Endothelial cell (in vitro differentiated cells): ENCODE data around the gene AK8. TPM values are rescaled to one million over a fixed set of nuclear protein-coding genes. Genes with fewer than 3 reads are reported as not detected.

Experiments used
- DNase-seq: peaks from one replicate; pipeline ENCODE4 v3.0.0; 2021; ENCODE audit warnings: low spot score
- H3K27ac Mint-ChIP-seq: one replicate; pipeline ENCODE4 v1.8.0; 2021; ENCODE audit warnings: mixed read lengths, inconsistent platforms; ENCODE audit not compliant: unreplicated experiment
- H3K27me3 Mint-ChIP-seq: one replicate; pipeline ENCODE4 v1.8.0; 2021; ENCODE audit warnings: mild to moderate bottlenecking, moderate library complexity, mixed read lengths, inconsistent platforms; ENCODE audit not compliant: unreplicated experiment
- H3K36me3 Mint-ChIP-seq: one replicate; pipeline ENCODE4 v1.8.0; 2021; ENCODE audit warnings: mild to moderate bottlenecking, low read depth, mixed read lengths, inconsistent platforms; ENCODE audit not compliant: unreplicated experiment
- H3K4me1 Mint-ChIP-seq: one replicate; pipeline ENCODE4 v1.8.0; 2021; ENCODE audit warnings: mild to moderate bottlenecking, mixed read lengths, inconsistent platforms; ENCODE audit not compliant: unreplicated experiment
- H3K4me3 Mint-ChIP-seq: one replicate; pipeline ENCODE4 v1.8.0; 2021; ENCODE audit warnings: mild to moderate bottlenecking, mixed read lengths, inconsistent platforms; ENCODE audit not compliant: unreplicated experiment
- H3K9me3 Mint-ChIP-seq: one replicate; pipeline ENCODE4 v1.8.0; 2021; ENCODE audit warnings: mixed read lengths, inconsistent platforms; ENCODE audit not compliant: unreplicated experiment
- total RNA-seq: library from RNA; stranded (reverse); fragmentation: NEBNext Ultra II Directional; extraction: Animal tissue kit (Norgen Biotek cat#: 25700); gene quantifications from one replicate; pipeline ENCODE4 v1.2.1, GENCODE V29; 2021; ENCODE audit not compliant: unreplicated experiment
- TF ChIP-seq, protein P1 (sequence below): fragments of 200-600 bp; sonication (generic); IDR thresholded peaks from one replicate; pipeline ENCODE4 v1.5.0; 2021; ENCODE audit warnings: antibody characterized with exemption; ENCODE audit not compliant: unreplicated experiment

Gene AK8
- total RNA-seq, 1 donor from 2014 or later: 2.0 TPM

DNA sequence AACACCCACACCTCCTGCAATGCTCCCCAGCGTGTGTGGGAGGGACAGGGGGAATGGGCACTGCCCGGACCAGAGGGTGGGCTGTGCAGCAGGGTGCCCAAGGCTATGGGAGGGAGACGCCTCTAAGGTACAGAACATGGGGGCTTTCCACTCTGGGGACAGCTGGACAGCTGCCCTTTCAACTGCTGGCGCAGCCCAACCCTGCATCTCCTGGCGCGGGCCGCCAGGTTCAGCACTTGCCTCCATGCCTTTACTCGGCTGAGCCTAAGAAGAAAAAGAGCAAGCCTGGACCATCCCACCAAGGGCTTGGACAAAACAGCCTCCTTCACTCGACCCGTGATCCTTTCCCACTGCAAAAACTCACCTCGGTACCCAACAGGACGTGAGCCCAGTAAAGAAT is 15.0 kb downstream of the AK8 start:
- H3K4me3 Mint-ChIP-seq: no peak overlapping the region
- H3K9me3 Mint-ChIP-seq: no peaks in the 10 kb centered on the region
- no peaks in the 10 kb centered on the region for H3K4me1 Mint-ChIP-seq
- H3K36me3 Mint-ChIP-seq: no peaks in the 10 kb centered on the region
- no peak for DNase-seq
- TF ChIP-seq, protein P1, sequence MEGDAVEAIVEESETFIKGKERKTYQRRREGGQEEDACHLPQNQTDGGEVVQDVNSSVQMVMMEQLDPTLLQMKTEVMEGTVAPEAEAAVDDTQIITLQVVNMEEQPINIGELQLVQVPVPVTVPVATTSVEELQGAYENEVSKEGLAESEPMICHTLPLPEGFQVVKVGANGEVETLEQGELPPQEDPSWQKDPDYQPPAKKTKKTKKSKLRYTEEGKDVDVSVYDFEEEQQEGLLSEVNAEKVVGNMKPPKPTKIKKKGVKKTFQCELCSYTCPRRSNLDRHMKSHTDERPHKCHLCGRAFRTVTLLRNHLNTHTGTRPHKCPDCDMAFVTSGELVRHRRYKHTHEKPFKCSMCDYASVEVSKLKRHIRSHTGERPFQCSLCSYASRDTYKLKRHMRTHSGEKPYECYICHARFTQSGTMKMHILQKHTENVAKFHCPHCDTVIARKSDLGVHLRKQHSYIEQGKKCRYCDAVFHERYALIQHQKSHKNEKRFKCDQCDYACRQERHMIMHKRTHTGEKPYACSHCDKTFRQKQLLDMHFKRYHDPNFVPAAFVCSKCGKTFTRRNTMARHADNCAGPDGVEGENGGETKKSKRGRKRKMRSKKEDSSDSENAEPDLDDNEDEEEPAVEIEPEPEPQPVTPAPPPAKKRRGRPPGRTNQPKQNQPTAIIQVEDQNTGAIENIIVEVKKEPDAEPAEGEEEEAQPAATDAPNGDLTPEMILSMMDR: no peak
- H3K27ac Mint-ChIP-seq: no peak overlapping the region
- peaks cover 6% of the 10 kb centered on the region for H3K27me3 Mint-ChIP-seq

DNA sequence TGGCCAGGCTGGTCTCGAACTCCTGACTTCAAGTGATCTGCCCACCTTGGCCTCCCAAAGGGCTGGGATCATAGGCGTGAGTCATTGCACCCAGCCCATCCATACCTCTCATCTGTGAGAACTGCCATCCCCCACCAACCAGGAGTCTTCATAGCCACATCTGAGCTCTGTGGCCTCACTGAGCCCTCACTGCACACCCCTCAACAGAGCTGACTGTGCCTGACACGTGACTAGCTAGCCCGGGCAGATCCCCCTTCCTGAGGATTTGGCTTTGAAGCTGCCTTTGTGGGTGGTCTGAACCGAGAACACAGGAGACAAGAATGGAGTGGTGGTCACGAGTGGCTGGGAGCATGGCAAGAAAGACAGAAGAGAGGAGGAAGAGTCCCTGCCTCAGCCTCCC is 15.6 kb downstream of the AK8 start:
- Mint-ChIP-seq H3K27ac (no peak overlapping the region), H3K9me3 (no peaks in the 10 kb centered on the region), H3K27me3 (peaks cover 6% of the 10 kb centered on the region), H3K4me3 (no peak overlapping the region), H3K4me1 (no peaks in the 10 kb centered on the region), H3K36me3 (no peaks in the 10 kb centered on the region)
- TF ChIP-seq, protein P1: no peak
- DNase-seq: no peak

DNA sequence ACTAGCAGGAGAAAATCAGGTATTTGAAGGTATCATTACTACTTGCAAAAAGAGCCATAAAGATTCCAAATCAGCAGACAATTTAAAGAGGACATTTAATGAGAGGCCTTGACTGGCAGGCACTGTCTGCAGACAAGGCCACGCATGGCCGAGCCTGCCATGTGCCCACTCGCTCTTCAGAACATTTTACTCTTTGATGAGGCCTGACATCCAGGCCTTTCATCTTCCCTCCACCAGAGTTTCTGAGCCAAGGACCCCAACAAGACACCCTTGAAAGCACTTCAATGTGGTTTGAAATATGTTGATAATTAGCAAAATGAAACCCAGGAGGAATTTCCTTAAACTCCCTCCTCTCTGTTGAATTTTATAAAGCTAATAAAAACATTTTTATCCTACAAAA is 16.4 kb downstream of the AK8 start:
- Mint-ChIP-seq H3K36me3 (no peaks in the 10 kb centered on the region), H3K9me3 (no peaks in the 10 kb centered on the region), H3K27ac (no peak overlapping the region), H3K27me3 (peaks cover 8% of the 10 kb centered on the region), H3K4me1 (peaks cover 3% of the 10 kb centered on the region), H3K4me3 (no peak overlapping the region)
- DNase-seq: no peak
- TF ChIP-seq, protein P1: no peak

DNA sequence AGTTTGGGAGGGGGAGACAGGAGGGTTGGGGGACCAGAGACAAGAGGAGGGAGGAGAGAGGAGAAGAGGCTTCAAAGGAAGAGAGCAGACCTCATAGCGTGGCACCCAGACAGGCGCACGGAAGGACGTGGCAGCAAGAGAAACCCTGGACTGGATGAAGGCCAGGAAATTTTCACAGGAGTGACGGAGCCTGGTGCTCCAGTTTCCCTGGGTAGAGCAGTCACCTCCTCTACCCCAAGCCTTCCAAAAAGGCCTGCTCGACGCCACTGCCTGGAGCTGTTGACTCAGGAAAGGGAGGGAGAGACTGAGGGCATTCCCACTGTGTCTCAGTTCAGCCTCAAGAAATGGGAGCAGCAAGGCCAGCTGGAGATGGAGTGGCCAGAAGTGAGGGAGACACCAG is 19.3 kb downstream of the AK8 start:
- TF ChIP-seq, protein P1: no peak
- Mint-ChIP-seq H3K36me3 (no peaks in the 10 kb centered on the region), H3K4me3 (no peak overlapping the region), H3K9me3 (no peaks in the 10 kb centered on the region), H3K27ac (no peak overlapping the region), H3K4me1 (peaks cover 14% of the 10 kb centered on the region), H3K27me3 (peaks cover 9% of the 10 kb centered on the region)
- DNase-seq: no peak

DNA sequence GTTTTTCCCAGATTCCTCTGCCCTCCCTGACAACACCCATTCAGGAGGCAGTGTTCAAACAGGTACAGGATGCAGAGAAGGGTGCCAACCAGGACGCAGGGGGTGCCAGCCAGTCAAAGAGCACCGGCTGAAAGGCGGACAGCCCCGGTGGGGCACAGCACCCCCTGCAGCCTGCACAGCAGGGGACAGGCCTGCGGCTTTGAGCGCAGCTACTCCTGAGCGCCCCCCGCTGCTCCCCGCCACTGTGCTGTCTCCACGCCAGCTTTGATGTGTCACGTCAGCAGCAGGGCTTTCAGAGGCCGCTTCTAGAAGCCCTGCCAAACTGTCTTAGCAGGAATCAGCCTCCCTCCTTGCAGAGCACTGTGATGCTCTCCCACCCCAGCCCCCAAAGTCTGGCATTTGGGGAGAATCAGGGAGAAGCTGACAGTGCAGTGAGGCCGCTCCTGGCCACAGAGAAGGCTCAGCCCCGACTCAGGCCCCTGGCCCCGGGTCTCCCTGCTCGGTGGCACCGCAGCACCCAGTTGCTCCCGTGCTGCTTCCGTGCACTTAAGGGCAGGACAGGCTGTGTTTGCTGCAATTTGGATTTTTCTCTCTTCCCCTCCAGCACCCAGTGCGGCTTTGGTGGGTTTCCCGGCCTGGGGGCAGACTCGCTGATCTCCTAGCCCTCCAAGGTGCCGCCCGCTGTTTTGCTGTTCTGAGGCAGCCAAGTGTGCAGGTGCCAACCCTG is 20.3 kb downstream of the AK8 start:
- no peak for DNase-seq
- H3K36me3 Mint-ChIP-seq: no peaks in the 10 kb centered on the region
- TF ChIP-seq, protein P1: no peak
- H3K27me3 Mint-ChIP-seq: peaks cover 9% of the 10 kb centered on the region
- H3K4me3 Mint-ChIP-seq: no peak overlapping the region
- no peak overlapping the region for H3K27ac Mint-ChIP-seq
- no peaks in the 10 kb centered on the region for H3K9me3 Mint-ChIP-seq
- H3K4me1 Mint-ChIP-seq: peaks cover 14% of the 10 kb centered on the region
